ENCODE results near the gene CLECL1.
"Not testable (repeated sequence)": the region's sequence is repeated elsewhere in the genome, so short reads cannot be mapped to it uniquely, and the experiment has no call there.

CLECL1 gene

DNA sequence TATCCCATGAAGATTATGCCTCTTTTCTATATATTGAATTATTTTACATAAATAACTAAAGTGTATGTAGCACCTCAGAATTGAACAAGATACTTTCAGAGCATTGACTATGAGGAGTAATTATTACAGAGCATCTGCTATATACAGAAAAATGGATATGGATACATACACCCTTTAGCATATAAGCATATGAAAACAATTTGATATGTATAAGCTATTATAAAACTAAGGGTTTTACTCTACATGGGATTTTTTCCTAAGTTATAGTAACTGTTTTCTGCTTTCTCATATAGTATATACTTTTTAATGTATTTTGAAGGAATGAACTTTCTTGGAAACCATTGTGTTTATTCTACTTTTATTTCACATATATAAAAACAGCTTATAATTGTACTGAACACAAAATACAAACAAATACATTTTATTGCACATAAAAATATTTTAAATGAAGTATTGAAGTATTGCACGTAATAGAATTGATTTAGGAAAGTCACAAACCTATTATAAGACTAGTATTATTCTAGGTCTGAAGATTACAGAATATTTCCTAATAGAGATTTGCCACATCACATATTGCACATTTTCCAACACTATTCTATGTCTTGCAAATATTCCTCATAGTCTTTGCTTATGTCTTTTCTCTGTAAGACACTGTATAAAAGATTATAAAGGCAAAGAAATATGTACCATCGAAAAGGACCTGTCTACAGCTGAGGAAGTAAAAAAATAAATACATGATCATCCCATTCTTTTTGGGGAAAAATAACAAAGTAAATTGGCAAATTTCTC, 19.4 kb upstream of the CLECL1 start:
- Histone ChIP-seq H3K36me3 (ENCODE audit: control insufficient read depth, insufficient read depth, low read length) (no peaks in the 10 kb centered on the region), H3K4me1 (ENCODE audit: control insufficient read depth, insufficient read depth, low read length) (no peaks in the 10 kb centered on the region), H3K4me3 (ENCODE audit: insufficient read depth, low read depth, low read length) (no peak overlapping the region), H3K27me3 (ENCODE audit: control insufficient read depth, insufficient read depth, low read length, poor library complexity, severe bottlenecking) (no peaks in the 10 kb centered on the region), H3K27ac (ENCODE audit: insufficient read depth, low read depth, low read length, poor library complexity, severe bottlenecking) (no peak overlapping the region), H3K9me3 (ENCODE audit: control insufficient read depth, low read length) (no peaks in the 10 kb centered on the region)
- WGBS, 2 experiments = 100% methylated on average over 1 of the region's 2 CpGs; no CpG with 5 or more reads in 1 of the 2 experiments

DNA sequence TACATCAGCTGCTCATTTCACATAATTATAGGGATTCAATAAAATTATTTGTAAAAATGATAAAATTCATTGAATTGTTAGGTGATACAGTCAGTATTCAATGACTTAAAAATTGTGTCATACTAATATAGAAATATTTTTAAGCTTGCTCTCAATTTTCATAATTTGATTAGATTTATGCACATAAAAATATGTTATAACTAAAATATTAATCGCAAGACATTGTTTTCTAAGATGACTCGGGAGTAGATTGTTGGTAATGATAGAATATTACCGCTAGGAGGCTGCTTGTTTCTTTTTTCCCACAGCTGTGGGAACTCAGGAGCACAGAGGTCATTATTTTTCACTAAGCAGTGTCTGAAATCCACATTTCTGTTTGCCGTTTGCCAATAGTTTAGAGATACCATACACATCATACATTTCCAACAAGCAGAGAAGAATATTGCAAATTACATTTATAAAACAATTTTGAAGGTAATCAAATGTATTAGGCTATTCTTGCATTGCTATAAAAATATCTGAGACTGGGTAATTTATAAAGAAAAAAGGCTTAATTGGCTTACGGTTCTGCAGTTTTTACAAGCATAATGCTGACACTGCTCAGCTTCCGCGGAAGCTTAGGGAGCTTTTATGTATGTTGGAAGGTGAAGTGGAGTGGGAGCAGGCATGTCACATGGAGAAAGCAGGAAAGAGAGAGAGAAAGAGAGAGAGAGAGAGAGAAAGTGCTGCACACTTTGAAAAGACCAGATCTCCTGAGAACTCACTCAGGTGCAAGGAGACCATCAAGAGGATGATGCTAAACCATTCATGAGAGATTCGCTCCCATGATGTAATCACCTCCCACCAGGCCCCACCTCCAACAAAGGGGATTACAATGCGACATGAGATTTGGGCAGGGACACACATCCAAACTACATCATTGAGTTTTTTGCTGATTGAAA, 18.6 kb upstream of the CLECL1 start:
- H3K4me3 ChIP-seq (ENCODE audit: insufficient read depth, low read depth, low read length) = no peak overlapping the region
- 88 to 91% methylated on average over 6 to 8 of the region's 9 CpGs for WGBS, 2 experiments

DNA sequence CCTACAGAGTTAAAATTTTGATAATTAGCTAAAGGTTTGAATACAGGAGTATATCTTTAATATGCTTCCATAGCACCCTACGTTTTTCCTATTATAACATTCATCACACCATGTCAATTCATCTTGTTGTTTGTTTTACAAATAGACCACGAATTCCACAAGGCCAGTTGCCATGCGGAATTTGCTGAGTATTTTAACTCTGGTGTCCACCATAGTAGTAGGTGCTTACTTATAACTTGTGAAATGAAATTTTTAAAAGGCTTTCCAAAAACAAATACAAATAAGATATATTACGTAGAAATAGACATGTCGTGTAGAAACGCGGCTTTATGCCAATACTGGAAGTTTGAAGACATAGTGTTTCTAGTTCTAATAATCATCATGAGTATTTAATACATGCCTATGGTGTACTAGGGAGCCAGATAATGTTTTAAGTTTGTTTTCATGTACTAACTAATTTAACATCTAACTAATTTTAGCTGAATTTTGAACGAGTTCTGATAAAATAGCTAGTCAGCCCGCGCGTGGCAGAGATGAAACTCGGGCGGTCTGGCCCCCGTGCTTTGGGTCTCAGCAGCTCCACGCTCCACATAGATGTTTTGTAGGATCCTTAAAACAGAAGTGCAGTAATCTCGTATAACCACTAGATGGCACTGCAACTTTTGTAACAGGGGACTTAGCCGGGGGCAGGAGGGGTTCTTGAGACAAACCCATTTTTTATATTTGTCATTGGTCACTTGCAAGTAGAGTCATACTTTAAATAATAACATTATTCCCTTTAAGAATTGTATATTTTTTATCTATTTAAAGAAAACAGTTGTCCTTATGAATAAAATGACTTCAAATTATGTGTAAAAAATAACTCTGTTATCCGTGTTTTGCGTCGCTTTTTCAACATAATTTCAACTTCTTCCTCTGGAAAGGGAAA, 17.6 kb upstream of the CLECL1 start:
- H3K9me3 ChIP-seq (ENCODE audit: control insufficient read depth, low read length) = no peaks in the 10 kb centered on the region
- WGBS, 2 experiments = 13 to 35% methylated on average over 11 to 20 of the region's 20 CpGs
- H3K4me3 ChIP-seq (ENCODE audit: insufficient read depth, low read depth, low read length) = no peak overlapping the region
- H3K27ac ChIP-seq (ENCODE audit: insufficient read depth, low read depth, low read length, poor library complexity, severe bottlenecking) = no peak overlapping the region
- no peaks in the 10 kb centered on the region for H3K4me1 ChIP-seq (ENCODE audit: control insufficient read depth, insufficient read depth, low read length)
- H3K36me3 ChIP-seq (ENCODE audit: control insufficient read depth, insufficient read depth, low read length) = no peaks in the 10 kb centered on the region
- no peaks in the 10 kb centered on the region for H3K27me3 ChIP-seq (ENCODE audit: control insufficient read depth, insufficient read depth, low read length, poor library complexity, severe bottlenecking)

More for the DNA sequence above, 18.6 kb upstream of the CLECL1 start:
- H3K27ac ChIP-seq (ENCODE audit: insufficient read depth, low read depth, low read length, poor library complexity, severe bottlenecking) = no peak overlapping the region
- H3K36me3 ChIP-seq (ENCODE audit: control insufficient read depth, insufficient read depth, low read length) = no peaks in the 10 kb centered on the region
- H3K4me1 ChIP-seq (ENCODE audit: control insufficient read depth, insufficient read depth, low read length) = no peaks in the 10 kb centered on the region
- H3K27me3 ChIP-seq (ENCODE audit: control insufficient read depth, insufficient read depth, low read length, poor library complexity, severe bottlenecking) = no peaks in the 10 kb centered on the region
- no peaks in the 10 kb centered on the region for H3K9me3 ChIP-seq (ENCODE audit: control insufficient read depth, low read length)

DNA sequence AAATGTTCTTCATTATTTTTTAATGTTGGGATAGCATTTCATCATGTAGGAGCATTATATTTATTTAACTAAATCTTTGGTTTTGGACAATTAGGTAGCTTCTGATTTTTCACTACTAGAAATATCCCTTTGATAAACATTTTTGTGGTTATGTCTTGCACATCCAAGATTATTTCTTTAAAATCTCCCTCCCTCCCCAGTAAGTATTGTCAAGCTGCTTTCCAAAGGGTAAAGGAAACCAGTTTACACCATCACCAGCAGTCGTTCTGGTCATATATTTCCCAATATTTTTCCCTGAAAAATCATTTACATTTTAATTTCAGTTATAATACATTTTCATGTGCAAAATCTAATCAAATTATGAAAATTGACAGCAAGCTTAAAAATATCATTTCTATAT, 16.7 kb upstream of the CLECL1 start:
- H3K36me3 ChIP-seq (ENCODE audit: control insufficient read depth, insufficient read depth, low read length) = no peaks in the 10 kb centered on the region
- no peaks in the 10 kb centered on the region for H3K9me3 ChIP-seq (ENCODE audit: control insufficient read depth, low read length)
- no peaks in the 10 kb centered on the region for H3K27me3 ChIP-seq (ENCODE audit: control insufficient read depth, insufficient read depth, low read length, poor library complexity, severe bottlenecking)
- H3K27ac ChIP-seq (ENCODE audit: insufficient read depth, low read depth, low read length, poor library complexity, severe bottlenecking) = no peak overlapping the region
- WGBS, 2 experiments = 69 to 91% methylated on average over 1 of the region's 1 CpG
- no peak overlapping the region for H3K4me3 ChIP-seq (ENCODE audit: insufficient read depth, low read depth, low read length)
- H3K4me1 ChIP-seq (ENCODE audit: control insufficient read depth, insufficient read depth, low read length) = no peaks in the 10 kb centered on the region

DNA sequence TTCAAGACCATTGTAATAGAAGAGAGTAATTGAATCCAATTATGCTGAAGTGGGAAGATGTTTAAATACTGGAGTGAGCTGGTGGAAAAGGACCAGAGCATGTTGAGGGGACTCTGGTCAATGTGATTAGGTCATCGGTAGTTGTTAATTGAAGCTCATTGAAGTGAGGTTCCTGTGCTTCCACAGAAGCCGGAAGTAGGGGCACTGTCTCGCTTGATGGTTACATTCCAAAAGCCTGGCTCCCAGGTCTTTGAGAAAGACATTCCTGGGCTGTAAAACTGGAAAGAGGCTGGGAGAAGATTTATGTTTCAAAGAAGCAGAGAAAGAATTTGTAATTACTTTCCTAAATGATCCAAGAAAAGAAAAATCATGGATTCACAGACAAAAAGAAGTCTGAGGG, 12.3 kb upstream of the CLECL1 start:
- no peaks in the 10 kb centered on the region for H3K9me3 ChIP-seq (ENCODE audit: control insufficient read depth, low read length)
- no peaks in the 10 kb centered on the region for H3K36me3 ChIP-seq (ENCODE audit: control insufficient read depth, insufficient read depth, low read length)
- H3K4me3 ChIP-seq (ENCODE audit: insufficient read depth, low read depth, low read length) = no peak overlapping the region
- no peaks in the 10 kb centered on the region for H3K27me3 ChIP-seq (ENCODE audit: control insufficient read depth, insufficient read depth, low read length, poor library complexity, severe bottlenecking)
- WGBS, 2 experiments = 94 to 95% methylated on average over 3 of the region's 3 CpGs
- no peaks in the 10 kb centered on the region for H3K4me1 ChIP-seq (ENCODE audit: control insufficient read depth, insufficient read depth, low read length)
- H3K27ac ChIP-seq (ENCODE audit: insufficient read depth, low read depth, low read length, poor library complexity, severe bottlenecking) = no peak overlapping the region

DNA sequence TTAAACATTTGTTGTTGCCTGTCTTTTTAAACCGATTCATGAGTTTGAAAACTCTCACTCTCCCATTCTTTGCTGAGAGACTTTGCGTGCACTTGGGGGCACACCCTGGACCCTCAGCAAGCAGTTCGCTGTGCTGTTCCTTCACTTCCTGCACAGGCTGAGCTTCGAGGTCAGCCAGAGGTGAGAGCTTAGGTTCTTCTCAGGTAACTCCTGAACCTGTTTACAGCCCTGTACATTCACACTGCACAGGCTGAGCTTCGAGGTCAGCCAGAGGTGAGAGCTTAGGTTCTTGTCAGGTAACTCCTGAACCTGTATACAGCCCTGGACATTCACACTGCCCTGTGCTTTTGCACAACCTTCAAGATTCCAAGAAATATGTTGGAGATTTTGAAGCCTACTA, 9.8 kb upstream of the CLECL1 start:
- 90 to 93% methylated on average over 5 of the region's 5 CpGs for whole genome bisulfite sequencing, 2 experiments
- no peak overlapping the region for H3K27ac ChIP-seq (ENCODE audit: insufficient read depth, low read depth, low read length, poor library complexity, severe bottlenecking)
- no peaks in the 10 kb centered on the region for H3K36me3 ChIP-seq (ENCODE audit: control insufficient read depth, insufficient read depth, low read length)
- H3K9me3 ChIP-seq (ENCODE audit: control insufficient read depth, low read length) = no peaks in the 10 kb centered on the region
- H3K4me3 ChIP-seq (ENCODE audit: insufficient read depth, low read depth, low read length) = no peak overlapping the region
- no peaks in the 10 kb centered on the region for H3K27me3 ChIP-seq (ENCODE audit: control insufficient read depth, insufficient read depth, low read length, poor library complexity, severe bottlenecking)
- no peaks in the 10 kb centered on the region for H3K4me1 ChIP-seq (ENCODE audit: control insufficient read depth, insufficient read depth, low read length)

DNA sequence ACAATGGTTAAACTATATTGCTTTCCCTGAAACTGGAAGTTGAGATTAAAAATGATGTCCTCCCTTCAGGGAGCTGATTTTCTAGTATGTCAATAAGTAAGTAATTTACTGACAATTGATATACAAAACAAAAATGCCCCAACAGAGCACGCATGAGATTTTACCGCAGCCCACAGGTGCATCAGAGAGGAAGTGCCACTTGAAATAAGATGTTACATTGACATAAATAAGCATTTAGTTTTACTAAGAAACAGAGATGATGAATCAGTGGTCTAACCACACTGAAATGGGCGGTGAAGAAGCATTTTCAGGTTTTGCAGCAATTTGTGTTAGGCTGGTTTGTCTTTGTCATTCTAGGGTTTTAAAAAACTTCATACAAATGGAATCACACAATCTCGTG, 8.8 kb upstream of the CLECL1 start:
- Histone ChIP-seq H3K27ac (ENCODE audit: insufficient read depth, low read depth, low read length, poor library complexity, severe bottlenecking) (no peak overlapping the region), H3K9me3 (ENCODE audit: control insufficient read depth, low read length) (no peaks in the 10 kb centered on the region), H3K4me3 (ENCODE audit: insufficient read depth, low read depth, low read length) (no peak overlapping the region), H3K27me3 (ENCODE audit: control insufficient read depth, insufficient read depth, low read length, poor library complexity, severe bottlenecking) (no peaks in the 10 kb centered on the region), H3K4me1 (ENCODE audit: control insufficient read depth, insufficient read depth, low read length) (no peaks in the 10 kb centered on the region), H3K36me3 (ENCODE audit: control insufficient read depth, insufficient read depth, low read length) (no peaks in the 10 kb centered on the region)
- WGBS, 2 experiments = 94 to 100% methylated on average over 1 to 4 of the region's 4 CpGs

DNA sequence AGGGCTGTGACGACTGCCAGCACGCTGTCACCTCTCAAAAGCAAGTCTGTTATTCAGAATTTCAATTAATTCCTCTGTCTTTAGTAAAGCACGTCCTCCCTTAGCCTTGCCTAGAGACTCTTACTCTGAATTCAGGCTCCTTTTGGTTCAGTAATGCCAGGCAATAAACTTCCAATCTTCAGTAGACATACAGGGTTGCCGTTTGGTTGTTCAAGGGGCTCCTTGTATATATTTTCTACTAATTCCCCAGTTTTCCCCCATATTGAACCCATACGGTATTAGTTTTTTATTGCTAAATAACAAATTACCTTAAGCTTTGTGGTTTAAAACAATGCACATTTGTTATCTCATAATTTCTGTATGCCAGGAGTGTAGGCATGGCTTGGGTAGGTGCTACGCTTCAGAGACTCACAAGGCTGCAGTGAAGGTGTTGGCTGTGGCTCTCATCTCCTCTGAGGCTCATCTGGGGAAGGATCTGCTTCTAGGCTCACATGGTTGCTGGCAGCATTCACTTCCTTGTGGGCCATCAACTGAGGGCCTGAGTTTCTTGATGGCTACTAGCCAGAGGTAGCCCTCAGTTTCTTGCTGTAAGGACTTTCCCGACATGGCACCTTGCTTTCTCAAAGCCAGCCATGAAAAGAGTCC, 7.3 kb upstream of the CLECL1 start:
- H3K27ac ChIP-seq (ENCODE audit: insufficient read depth, low read depth, low read length, poor library complexity, severe bottlenecking) = no peak overlapping the region
- no peaks in the 10 kb centered on the region for H3K36me3 ChIP-seq (ENCODE audit: control insufficient read depth, insufficient read depth, low read length)
- H3K9me3 ChIP-seq (ENCODE audit: control insufficient read depth, low read length) = no peaks in the 10 kb centered on the region
- no peaks in the 10 kb centered on the region for H3K27me3 ChIP-seq (ENCODE audit: control insufficient read depth, insufficient read depth, low read length, poor library complexity, severe bottlenecking)
- no peak overlapping the region for H3K4me3 ChIP-seq (ENCODE audit: insufficient read depth, low read depth, low read length)
- WGBS, 2 experiments = 89 to 96% methylated on average over 7 of the region's 7 CpGs
- no peaks in the 10 kb centered on the region for H3K4me1 ChIP-seq (ENCODE audit: control insufficient read depth, insufficient read depth, low read length)

DNA sequence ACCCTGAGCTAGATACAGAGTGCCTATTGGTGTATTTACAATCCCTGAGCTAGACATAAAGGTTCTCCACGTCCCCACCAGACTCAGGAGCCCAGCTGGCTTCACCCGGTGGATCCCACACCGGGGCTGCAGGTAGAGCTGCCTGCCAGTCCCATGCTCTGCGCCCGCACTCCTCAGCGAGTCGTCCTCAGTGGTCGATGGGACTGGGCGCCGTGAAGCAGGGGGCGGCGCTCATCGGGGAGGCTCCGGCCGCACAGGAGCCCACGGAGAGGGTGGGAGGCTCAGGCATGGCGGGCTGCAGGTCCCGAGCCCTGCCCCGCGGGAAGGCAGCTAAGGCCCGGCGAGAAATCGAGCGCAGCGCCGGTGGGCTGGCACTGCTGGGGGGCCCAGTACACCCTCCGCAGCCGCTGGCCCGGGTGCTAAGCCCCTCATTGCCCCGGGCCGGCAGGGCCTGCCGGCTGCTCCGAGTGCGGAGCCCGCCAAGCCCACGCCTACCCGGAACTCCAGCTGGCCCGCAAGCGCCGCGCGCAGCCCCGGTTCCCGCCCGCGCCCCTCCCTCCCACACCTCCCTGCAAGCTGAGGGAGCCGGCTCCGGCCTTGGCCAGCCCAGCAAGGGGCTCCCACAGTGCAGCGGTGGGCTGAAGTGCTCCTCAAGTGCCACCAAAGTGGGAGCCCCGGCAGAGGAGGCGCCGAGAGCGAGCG, 6.7 kb upstream of the CLECL1 start:
- not testable (repeated sequence) for H3K36me3 ChIP-seq (ENCODE audit: control insufficient read depth, insufficient read depth, low read length); H3K9me3 ChIP-seq (ENCODE audit: control insufficient read depth, low read length); H3K4me3 ChIP-seq (ENCODE audit: insufficient read depth, low read depth, low read length); H3K27ac ChIP-seq (ENCODE audit: insufficient read depth, low read depth, low read length, poor library complexity, severe bottlenecking); H3K27me3 ChIP-seq (ENCODE audit: control insufficient read depth, insufficient read depth, low read length, poor library complexity, severe bottlenecking); H3K4me1 ChIP-seq (ENCODE audit: control insufficient read depth, insufficient read depth, low read length)
- 93 to 94% methylated on average over 53 to 54 of the region's 54 CpGs for WGBS, 2 experiments

Data from ectodermal cell (in vitro differentiated cells).